Measurements from ENCODE around the gene ATP1B3. TPM values are rescaled to one million over a fixed set of nuclear protein-coding genes. Genes with fewer than 3 reads are reported as not detected.

The ATP1B3 gene
- total RNA-seq, 1 experiment from 2014 or later: 250 TPM

- Histone ChIP-seq H3K18ac (ENCODE audit: insufficient read length, low read depth, low read length) (no peak overlapping the region), H2BK20ac (ENCODE audit: low read depth, low read length, poor library complexity, severe bottlenecking) (no peak overlapping the region), H3K9me3 (ENCODE audit: control insufficient read depth, low read depth, low read length) (no peaks in the 10 kb centered on the region), H3T11ph (ENCODE audit: low read length) (no peak overlapping the region), H2BK15ac (ENCODE audit: low read depth, low read length) (no peak overlapping the region), H3K9ac (ENCODE audit: extremely low read depth, insufficient read length, low read length) (no peak overlapping the region), H2AFZ (ENCODE audit: low read length) (no peak overlapping the region), H2BK12ac (ENCODE audit: insufficient read length, low read depth, low read length) (no peak overlapping the region), H3K23ac (ENCODE audit: insufficient read length, low read depth, low read length) (no peak overlapping the region), H3K56ac (ENCODE audit: insufficient read length, low read depth, low read length) (no peak overlapping the region), H3K79me1 (ENCODE audit: insufficient read depth, low read depth, low read length, poor library complexity, severe bottlenecking) (no peaks in the 10 kb centered on the region), H3K79me2 (ENCODE audit: insufficient read depth, low read length) (no peaks in the 10 kb centered on the region), H4K91ac (ENCODE audit: insufficient read length, low read depth, low read length) (no peak overlapping the region), H3K4ac (ENCODE audit: low read depth, low read length) (no peak overlapping the region), H3K23me2 (ENCODE audit: insufficient read length, low read depth, low read length, poor library complexity, severe bottlenecking) (no peaks in the 10 kb centered on the region), H3K4me1 (ENCODE audit: insufficient read depth, low read length) (no peaks in the 10 kb centered on the region), H4K8ac (replicated peaks; ENCODE audit: insufficient read length, low read depth, low read length) (no peak overlapping the region), H4K20me1 (ENCODE audit: control insufficient read depth, insufficient read depth, insufficient read length) (no peaks in the 10 kb centered on the region), H2BK5ac (ENCODE audit: insufficient read length, low read length) (no peak overlapping the region), H3K27ac (ENCODE audit: insufficient read length, low read depth, low read length) (no peak overlapping the region), H2BK120ac (ENCODE audit: low read depth, low read length, poor library complexity, severe bottlenecking) (no peak overlapping the region), H3K14ac (ENCODE audit: insufficient read depth, low read length) (no peak overlapping the region), H2AK5ac (ENCODE audit: insufficient read length, low read length) (no peak overlapping the region), H3K27me3 (ENCODE audit: insufficient read depth, low read length) (no peaks in the 10 kb centered on the region), H3K4me2 (ENCODE audit: insufficient read depth, insufficient read length, low read length) (no peak overlapping the region), H4K5ac (ENCODE audit: insufficient read length, low read depth, low read length) (no peak overlapping the region)
- no CpG with 5 or more reads among the region's 4 CpGs for WGBS (ENCODE audit: extremely low coverage, insufficient read length, low lambda C conversion rate)
- Mint-ChIP-seq H3K27ac (no peak overlapping the region), H3K4me1 (0 out of 4 replicates have a peak, but pooled peaks cover 0 to 2% of the 10 kb centered on the region in 2 experiments), H3K36me3 (ENCODE audit: insufficient read depth in 1 of 3, low read depth in 3 of 3) (peaks cover 32 to 66% (median 60%) of the 10 kb centered on the region in 3 experiments), H3K27me3 (ENCODE audit: low read depth) (no peaks in the 10 kb centered on the region), H3K4me3 (no peak overlapping the region), H3K9me3 (no peaks in the 10 kb centered on the region)
- no peak for TF ChIP-seq CTCF (conservative IDR thresholded peaks at IDR 0.05)
- DNase-seq: no peak
Measured at GRCh38 chr3:141963301-141963700, 86.9 kb downstream of the ATP1B3 start.

Measured in H9 (cell line).